Activated T-cell treated with anti-CD3 and anti-CD28 coated beads for 1 hour (primary cell): ENCODE results near the gene NMNAT2.
"Not testable (repeated sequence)": the region's sequence is repeated elsewhere in the genome, so short reads cannot be mapped to it uniquely, and the experiment has no call there.

Experiments used
- DNase-seq: peaks from one replicate; pipeline ENCODE4 v3.0.0-alpha.2; 2020; ENCODE audit warnings: low read depth

The NMNAT2 gene

GRCh38 chr1:183259924-183260323, 158.3 kb downstream of the NMNAT2 start:
- no peak for DNase-seq

- DNase-seq: no peak
Measured at GRCh38 chr1:183255073-183255472, 163.1 kb downstream of the NMNAT2 start.

GRCh38 chr1:183251959-183252450, 166.2 kb downstream of the NMNAT2 start:
- DNase-seq: no peak

- no peak for DNase-seq
Measured at GRCh38 chr1:183251101-183251958, 166.8 kb downstream of the NMNAT2 start.

- no peak for DNase-seq
Measured at GRCh38 chr1:183249941-183250452, 168.2 kb downstream of the NMNAT2 start.

GRCh38 chr1:183248989-183249691, 169.0 kb downstream of the NMNAT2 start:
- no peak for DNase-seq

- DNase-seq: no peak
Measured at GRCh38 chr1:183247931-183248330, 170.2 kb downstream of the NMNAT2 start.

GRCh38 chr1:183247484-183247883, 170.7 kb downstream of the NMNAT2 start:
- DNase-seq: no peak

GRCh38 chr1:183247066-183247465, 171.1 kb downstream of the NMNAT2 start:
- DNase-seq: no peak

- DNase-seq: no peak
Measured at GRCh38 chr1:183246436-183246835, 171.7 kb downstream of the NMNAT2 start.

- DNase-seq: no peak
Measured at GRCh38 chr1:183245357-183245756, 172.8 kb downstream of the NMNAT2 start.

GRCh38 chr1:183244466-183244865, 173.7 kb downstream of the NMNAT2 start:
- DNase-seq: no peak

GRCh38 chr1:183243161-183244050, 174.8 kb downstream of the NMNAT2 start:
- DNase-seq: no peak

GRCh38 chr1:183242556-183242955, 175.6 kb downstream of the NMNAT2 start:
- no peak for DNase-seq

GRCh38 chr1:183241471-183241870, 176.7 kb downstream of the NMNAT2 start:
- no peak for DNase-seq

GRCh38 chr1:183240853-183241252, 177.3 kb downstream of the NMNAT2 start:
- DNase-seq: not testable (repeated sequence)

- DNase-seq: no peak
Measured at GRCh38 chr1:183240526-183240825, 177.7 kb downstream of the NMNAT2 start.

- no peak for DNase-seq
Measured at GRCh38 chr1:183239793-183240525, 178.2 kb downstream of the NMNAT2 start.

GRCh38 chr1:183239220-183239742, 178.9 kb downstream of the NMNAT2 start:
- DNase-seq: no peak

- no peak for DNase-seq
Measured at GRCh38 chr1:183238071-183238470, 180.1 kb downstream of the NMNAT2 start.

GRCh38 chr1:183237046-183237445, 181.1 kb downstream of the NMNAT2 start:
- DNase-seq: no peak
